Measurements from ENCODE around the gene KCNH3.
"Not testable (repeated sequence)": the region's sequence is repeated elsewhere in the genome, so short reads cannot be mapped to it uniquely, and the experiment has no call there.

Gene KCNH3

GRCh38 chr12:49538510-49539403 is at the start of gene KCNH3:
Gene KCNH3 (plus strand): TSS chr12:49539030. CDS start chr12:49539417, 387 bp downstream.
- DNase-seq (ENCODE audit: low read depth): peak; percentile 68

GRCh38 chr12:49489154-49489553 is 49.7 kb upstream of the KCNH3 start:
- DNase-seq (ENCODE audit: low read depth): no peak

GRCh38 chr12:49489720-49490119 is 49.1 kb upstream of the KCNH3 start:
- DNase-seq (ENCODE audit: low read depth): no peak

- no peak for DNase-seq (ENCODE audit: low read depth)
These were observed 47.0 kb upstream of the KCNH3 start for GRCh38 chr12:49491823-49492222.

- no peak for DNase-seq (ENCODE audit: low read depth)
These were observed 44.9 kb upstream of the KCNH3 start for GRCh38 chr12:49493900-49494299.

- no peak for DNase-seq (ENCODE audit: low read depth)
These were observed 42.1 kb upstream of the KCNH3 start for GRCh38 chr12:49496417-49497360.

GRCh38 chr12:49501895-49502294 is 36.9 kb upstream of the KCNH3 start:
- DNase-seq (ENCODE audit: low read depth): no peak

- no peak for DNase-seq (ENCODE audit: low read depth)
These were observed 36.2 kb upstream of the KCNH3 start for GRCh38 chr12:49502590-49502989.

GRCh38 chr12:49503674-49504180 is 35.1 kb upstream of the KCNH3 start:
- no peak for DNase-seq (ENCODE audit: low read depth)

- no peak for DNase-seq (ENCODE audit: low read depth)
These were observed 33.2 kb upstream of the KCNH3 start for GRCh38 chr12:49505672-49506071.

- no peak for DNase-seq (ENCODE audit: low read depth)
These were observed 31.7 kb upstream of the KCNH3 start for GRCh38 chr12:49507139-49507538.

- DNase-seq (ENCODE audit: low read depth): not testable (repeated sequence)
These were observed 29.1 kb upstream of the KCNH3 start for GRCh38 chr12:49509681-49510080.

- no peak for DNase-seq (ENCODE audit: low read depth)
These were observed 27.4 kb upstream of the KCNH3 start for GRCh38 chr12:49511410-49511809.

- no peak for DNase-seq (ENCODE audit: low read depth)
These were observed 26.3 kb upstream of the KCNH3 start for GRCh38 chr12:49512546-49512945.

GRCh38 chr12:49515266-49515665 is 23.6 kb upstream of the KCNH3 start:
- DNase-seq (ENCODE audit: low read depth): no peak

GRCh38 chr12:49518914-49519573 is 19.8 kb upstream of the KCNH3 start:
- DNase-seq (ENCODE audit: low read depth): no peak

GRCh38 chr12:49519574-49519936 is 19.3 kb upstream of the KCNH3 start:
- no peak for DNase-seq (ENCODE audit: low read depth)

GRCh38 chr12:49521389-49521788 is 17.4 kb upstream of the KCNH3 start:
- DNase-seq (ENCODE audit: low read depth): no peak

GRCh38 chr12:49524660-49525324 is 14.0 kb upstream of the KCNH3 start:
- DNase-seq (ENCODE audit: low read depth): no peak

GRCh38 chr12:49525942-49526341 is 12.9 kb upstream of the KCNH3 start:
- DNase-seq (ENCODE audit: low read depth): no peak

- DNase-seq (ENCODE audit: low read depth): no peak
These were observed 11.3 kb upstream of the KCNH3 start for GRCh38 chr12:49527361-49528130.
